ENCODE data around the gene TEX2.

The TEX2 gene

GRCh38 chr17:64102627-64103390, 160.3 kb downstream of the TEX2 start:
- Histone ChIP-seq H4K20me1 (ENCODE audit: insufficient read depth, low read length) (peaks cover 38% of the 10 kb centered on the region), H3K4me2 (ENCODE audit: low read length) (no peak overlapping the region), H3K27me3 (ENCODE audit: low read depth, low read length) (no peaks in the 10 kb centered on the region), H3K9me3 (ENCODE audit: insufficient read depth, low read length) (no peaks in the 10 kb centered on the region), H2AFZ (ENCODE audit: low read depth, low read length) (no peak overlapping the region), H3K4me1 (ENCODE audit: low read length) (peaks cover 12% of the 10 kb centered on the region), H3K9ac (ENCODE audit: low read length) (no peak overlapping the region), H3K4me3 (ENCODE audit: low read length) (no peak overlapping the region), H3K27ac (ENCODE audit: low read length) (no peak overlapping the region), H3K36me3 (replicated peaks; ENCODE audit: low read depth, low read length) (peaks cover 14% of the 10 kb centered on the region), H3K79me2 (ENCODE audit: low read length) (peaks cover 84% of the 10 kb centered on the region)
- TF ChIP-seq, protein P1, sequence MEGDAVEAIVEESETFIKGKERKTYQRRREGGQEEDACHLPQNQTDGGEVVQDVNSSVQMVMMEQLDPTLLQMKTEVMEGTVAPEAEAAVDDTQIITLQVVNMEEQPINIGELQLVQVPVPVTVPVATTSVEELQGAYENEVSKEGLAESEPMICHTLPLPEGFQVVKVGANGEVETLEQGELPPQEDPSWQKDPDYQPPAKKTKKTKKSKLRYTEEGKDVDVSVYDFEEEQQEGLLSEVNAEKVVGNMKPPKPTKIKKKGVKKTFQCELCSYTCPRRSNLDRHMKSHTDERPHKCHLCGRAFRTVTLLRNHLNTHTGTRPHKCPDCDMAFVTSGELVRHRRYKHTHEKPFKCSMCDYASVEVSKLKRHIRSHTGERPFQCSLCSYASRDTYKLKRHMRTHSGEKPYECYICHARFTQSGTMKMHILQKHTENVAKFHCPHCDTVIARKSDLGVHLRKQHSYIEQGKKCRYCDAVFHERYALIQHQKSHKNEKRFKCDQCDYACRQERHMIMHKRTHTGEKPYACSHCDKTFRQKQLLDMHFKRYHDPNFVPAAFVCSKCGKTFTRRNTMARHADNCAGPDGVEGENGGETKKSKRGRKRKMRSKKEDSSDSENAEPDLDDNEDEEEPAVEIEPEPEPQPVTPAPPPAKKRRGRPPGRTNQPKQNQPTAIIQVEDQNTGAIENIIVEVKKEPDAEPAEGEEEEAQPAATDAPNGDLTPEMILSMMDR (IDR thresholded peaks at IDR 0.05; ENCODE audit: low read depth, low read length): no peak
- no peak for TF ChIP-seq EZH2phosphoT487 (IDR thresholded peaks at IDR 0.05; ENCODE audit: low read depth)

GRCh38 chr17:64099543-64099942, 163.5 kb downstream of the TEX2 start:
- H3K9me3 ChIP-seq (ENCODE audit: insufficient read depth, low read length): no peaks in the 10 kb centered on the region
- H3K4me1 ChIP-seq (ENCODE audit: low read length): peaks cover 13% of the 10 kb centered on the region
- no peak overlapping the region for H3K9ac ChIP-seq (ENCODE audit: low read length)
- H2AFZ ChIP-seq (ENCODE audit: low read depth, low read length): no peak overlapping the region
- peaks cover 17% of the 10 kb centered on the region for H4K20me1 ChIP-seq (ENCODE audit: insufficient read depth, low read length)
- no peak overlapping the region for H3K27ac ChIP-seq (ENCODE audit: low read length)
- no peak overlapping the region for H3K4me3 ChIP-seq (ENCODE audit: low read length)
- TF ChIP-seq, protein P1 (IDR thresholded peaks at IDR 0.05; ENCODE audit: low read depth, low read length): no peak
- TF ChIP-seq EZH2phosphoT487 (IDR thresholded peaks at IDR 0.05; ENCODE audit: low read depth): no peak
- H3K36me3 ChIP-seq (replicated peaks; ENCODE audit: low read depth, low read length): peaks cover 39% of the 10 kb centered on the region
- H3K79me2 ChIP-seq (ENCODE audit: low read length): peaks cover 52% of the 10 kb centered on the region
- no peak overlapping the region for H3K4me2 ChIP-seq (ENCODE audit: low read length)
- no peaks in the 10 kb centered on the region for H3K27me3 ChIP-seq (ENCODE audit: low read depth, low read length)

Measured in OCI-LY3 (cell line).